ENCODE measurements around the gene SCAF4. TPM values are rescaled to one million over a fixed set of nuclear protein-coding genes. Genes with fewer than 3 reads are reported as not detected.

Gene SCAF4
- total and polyA plus RNA-seq, 9 of the 15 experiments (the other 6 are each of a cell fraction or from before 2014, with no cell fraction given), result 2.3 to 55.7 (median 17.2) TPM

GRCh38 chr21:31659536-31660258, 72.2 kb downstream of the SCAF4 start, which contains the start of gene SOD1 (continued):
- peak; percentile 91 for TF ChIP-seq GTF2B (IDR thresholded peaks at IDR 0.05; ENCODE audit: extremely low read depth, insufficient read length)
- no peak for TF ChIP-seq ZNF24 (IDR thresholded peaks at IDR 0.05)
- TF ChIP-seq ZNF407 (IDR thresholded peaks at IDR 0.05; ENCODE audit: low read depth), result no peak
- peak; percentile 69 for TF ChIP-seq RB1 (IDR thresholded peaks at IDR 0.05; ENCODE audit: low read depth)
- TF ChIP-seq ZBTB43 (CRISPR knock-in tag; IDR thresholded peaks at IDR 0.05), result 0 out of 2 replicates have a peak, but pooled peaks have one; percentile 56
- TF ChIP-seq KDM4B (IDR thresholded peaks at IDR 0.05; ENCODE audit: borderline replicate concordance in 2 of 2, low read depth in 1 of 2), result peak in 1 of 2 experiments; percentile 71; a peak in 1 of 4 replicates
- TF ChIP-seq FOXK1 (CRISPR knock-in tag; IDR thresholded peaks at IDR 0.05; ENCODE audit: borderline replicate concordance), result no peak
- no peak for TF ChIP-seq ZNF354B (CRISPR knock-in tag; IDR thresholded peaks at IDR 0.05)
- no peak for TF ChIP-seq ZNF76 (CRISPR knock-in tag; IDR thresholded peaks at IDR 0.05; ENCODE audit: borderline replicate concordance)
- no peak for TF ChIP-seq CEBPB (tag; IDR thresholded peaks at IDR 0.05)
- peak; percentile 33 for TF ChIP-seq BHLHE40 (IDR thresholded peaks at IDR 0.05; ENCODE audit: low read length)
- TF ChIP-seq HMGN3 (IDR thresholded peaks at IDR 0.05; ENCODE audit: borderline replicate concordance, extremely low read depth, insufficient read length, low read depth, low read length), result peak; percentile 69
- peak; percentile 65 to 91 for TF ChIP-seq NRF1 (conservative IDR thresholded peaks at IDR 0.05 in 1 of 2, IDR thresholded peaks at IDR 0.05 in 1 of 2)
- TF ChIP-seq HOMEZ (CRISPR knock-in tag; IDR thresholded peaks at IDR 0.05), result no peak
- no peak for TF ChIP-seq TCF7L2 (IDR thresholded peaks at IDR 0.05; ENCODE audit: low read depth, low read length)
- no peak for TF ChIP-seq GATAD2A (IDR thresholded peaks at IDR 0.05)

Measured in K562 (cell line).